ENCODE data around the gene SIGLEC9. TPM values are rescaled to one million over a fixed set of nuclear protein-coding genes. Genes with fewer than 3 reads are reported as not detected.

Gene SIGLEC9
- total RNA-seq, 1 experiment from 2014 or later = not detected

GRCh38 chr19:51078104-51078503 is 46.6 kb upstream of the SIGLEC9 start:
- H3K9me2 ChIP-seq (ENCODE audit: insufficient read depth) = no peaks in the 10 kb centered on the region
- H3K4me3 ChIP-seq (replicated peaks in 1 of 2; ENCODE audit: low read depth in 1 of 2, low read length in 2 of 2) = no peak overlapping the region
- no TSS peak for BruUV-seq (replicated peaks)
- TF ChIP-seq RAD21 (IDR thresholded peaks at IDR 0.05; ENCODE audit: low read depth) (no peak), SIN3A (IDR thresholded peaks at IDR 0.05; ENCODE audit: low read depth) (no peak), EZH2 (IDR thresholded peaks at IDR 0.05) (no peak), EZH2phosphoT487 (IDR thresholded peaks at IDR 0.05; ENCODE audit: borderline replicate concordance) (no peak)
- no peak overlapping the region for H3K4me2 ChIP-seq (ENCODE audit: low read length)
- DNase-seq (ENCODE audit: low read depth, low spot score) (no peak), ATAC-seq (no peak)
- no peaks in the 10 kb centered on the region for H3K4me1 ChIP-seq (ENCODE audit: control insufficient read depth in 1 of 2, insufficient read depth in 2 of 2, low read length in 2 of 2)
- no peaks in the 10 kb centered on the region for H3K27me3 ChIP-seq (ENCODE audit: insufficient read depth, low read length)
- H3K27ac ChIP-seq (ENCODE audit: low read depth, low read length) = no peak overlapping the region
- ChIA-PET RAD21 (ENCODE audit: low non-redundant PET in 1 of 2, low total read pairs in 2 of 2, uncharacterized antibody in 2 of 2, unreplicated experiment in 2 of 2) (no interaction called here), CTCF (no interaction called here), POLR2A (no interaction called here)
- H2AFZ ChIP-seq (ENCODE audit: low read depth, low read length, poor library complexity, severe bottlenecking) = no peak overlapping the region
- H3K79me2 ChIP-seq (ENCODE audit: insufficient read depth, low read length) = no peaks in the 10 kb centered on the region
- intact Hi-C loops (cut with micrococcal nuclease) = no loop called here
- no peaks in the 10 kb centered on the region for H3K36me3 ChIP-seq (ENCODE audit: control insufficient read depth in 1 of 2, insufficient read depth in 2 of 2, low read length in 2 of 2)
- H4K20me1 ChIP-seq (ENCODE audit: insufficient read depth) = no peaks in the 10 kb centered on the region
- no peak overlapping the region for H3K9ac ChIP-seq (ENCODE audit: low read length)
- H3K9me3 ChIP-seq (ENCODE audit: control insufficient read depth in 1 of 2, insufficient read depth in 1 of 2, low read depth in 1 of 2, low read length in 2 of 2) = no peaks in the 10 kb centered on the region

- POLR2A ChIA-PET = no interaction called here
- no peak overlapping the region for H3K27ac ChIP-seq (ENCODE audit: low read depth, low read length)
- H2AFZ ChIP-seq (ENCODE audit: low read depth, low read length, poor library complexity, severe bottlenecking) = no peak overlapping the region
- no peaks in the 10 kb centered on the region for H3K9me2 ChIP-seq (ENCODE audit: insufficient read depth)
- no peaks in the 10 kb centered on the region for H3K36me3 ChIP-seq (ENCODE audit: control insufficient read depth in 1 of 2, insufficient read depth in 2 of 2, low read length in 2 of 2)
- H3K4me2 ChIP-seq (ENCODE audit: low read length) = no peak overlapping the region
- CTCF ChIA-PET = no interaction called here
- BruUV-seq (replicated peaks) = no TSS peak
- ATAC-seq (no peak), DNase-seq (ENCODE audit: low read depth, low spot score) (no peak)
- no peak overlapping the region for H3K9ac ChIP-seq (ENCODE audit: low read length)
- RAD21 ChIA-PET (ENCODE audit: low non-redundant PET in 1 of 2, low total read pairs in 2 of 2, uncharacterized antibody in 2 of 2, unreplicated experiment in 2 of 2) = no interaction called here
- H4K20me1 ChIP-seq (ENCODE audit: insufficient read depth) = no peaks in the 10 kb centered on the region
- H3K27me3 ChIP-seq (ENCODE audit: insufficient read depth, low read length) = no peaks in the 10 kb centered on the region
- H3K4me1 ChIP-seq (ENCODE audit: control insufficient read depth in 1 of 2, insufficient read depth in 2 of 2, low read length in 2 of 2) = no peaks in the 10 kb centered on the region
- H3K9me3 ChIP-seq (ENCODE audit: control insufficient read depth in 1 of 2, insufficient read depth in 1 of 2, low read depth in 1 of 2, low read length in 2 of 2) = no peaks in the 10 kb centered on the region
- intact Hi-C loops (cut with micrococcal nuclease) = no loop called here
- no peaks in the 10 kb centered on the region for H3K79me2 ChIP-seq (ENCODE audit: insufficient read depth, low read length)
- H3K4me3 ChIP-seq (replicated peaks in 1 of 2; ENCODE audit: low read depth in 1 of 2, low read length in 2 of 2) = no peak overlapping the region
- TF ChIP-seq SP1 (IDR thresholded peaks at IDR 0.05; ENCODE audit: low read depth) (no peak), FOSL1 (IDR thresholded peaks at IDR 0.05; ENCODE audit: low read depth) (no peak), POLR2A (IDR thresholded peaks at IDR 0.05; ENCODE audit: borderline replicate concordance, extremely low read depth, insufficient read depth, insufficient read length) (no peak), ZFX (IDR thresholded peaks at IDR 0.05) (no peak), EZH2 (IDR thresholded peaks at IDR 0.05) (no peak)
- TF ChIP-seq, protein P1, sequence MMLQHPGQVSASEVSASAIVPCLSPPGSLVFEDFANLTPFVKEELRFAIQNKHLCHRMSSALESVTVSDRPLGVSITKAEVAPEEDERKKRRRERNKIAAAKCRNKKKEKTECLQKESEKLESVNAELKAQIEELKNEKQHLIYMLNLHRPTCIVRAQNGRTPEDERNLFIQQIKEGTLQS (IDR thresholded peaks at IDR 0.05) = no peak
Observed at GRCh38 chr19:51078731-51079130, 46.0 kb upstream of the SIGLEC9 start.

Data from HCT116 (cell line).